Neutrophil (primary cell): ENCODE results near the gene SEC14L1.

Experiments used
- H3K27ac ChIP-seq: fragments of 200-600 bp; sonication (generic); 2 replicates; pipeline ENCODE4 v1.5.1; 2016; ENCODE audit warnings: mild to moderate bottlenecking, moderate library complexity
- H3K27me3 ChIP-seq: fragments of 200-600 bp; sonication (generic); 2 replicates; pipeline ENCODE4 v1.6.0; 2016; ENCODE audit warnings: mild to moderate bottlenecking
- H3K36me3 ChIP-seq: fragments of 200-600 bp; sonication (generic); 2 replicates; pipeline ENCODE4 v1.5.1; 2017
- H3K4me1 ChIP-seq, 2 experiments: fragments of 200-600 bp in 1 of 2; sonication (generic) in 1 of 2; 1 replicate in 1 of 2; 2 replicates in 1 of 2; pipeline versions ENCODE4 v1.5.1 to v1.6.1; 2013 to 2016; ENCODE audit warnings: low read depth in 1 of 2, low read length in 1 of 2, mild to moderate bottlenecking in 1 of 2, moderate library complexity in 1 of 2; ENCODE audit not compliant: control insufficient read depth in 1 of 2, insufficient read depth in 1 of 2
- H3K4me3 ChIP-seq, 2 experiments: fragments of 200-600 bp in 1 of 2; sonication (generic) in 1 of 2; 1 replicate in 1 of 2; 2 replicates in 1 of 2; pipeline ENCODE4 v1.5.1; 2013 to 2016; ENCODE audit warnings: low read depth in 1 of 2, low read length in 1 of 2, mild to moderate bottlenecking in 1 of 2, moderate library complexity in 1 of 2
- H3K9me3 ChIP-seq: fragments of 200-600 bp; sonication (generic); 2 replicates; pipeline ENCODE4 v1.5.1; 2016
- CTCF ChIP-seq: fragments of 200-600 bp; sonication (generic); IDR thresholded peaks from 2 replicates; pipeline ENCODE4 v1.5.1; 2016; ENCODE audit warnings: antibody characterized with exemption

Gene SEC14L1

GRCh38 chr17:77256710-77257109 is 115.9 kb downstream of the SEC14L1 start:
- Histone ChIP-seq H3K9me3 (no peaks in the 10 kb centered on the region), H3K4me1 (no peaks in the 10 kb centered on the region), H3K27ac (no peak overlapping the region), H3K27me3 (no peaks in the 10 kb centered on the region), H3K4me3 (no peak overlapping the region), H3K36me3 (no peaks in the 10 kb centered on the region)
- no peak for TF ChIP-seq CTCF

- no peaks in the 10 kb centered on the region for H3K9me3 ChIP-seq
- TF ChIP-seq CTCF: no peak
- H3K4me1 ChIP-seq: no peaks in the 10 kb centered on the region
- H3K27ac ChIP-seq: no peak overlapping the region
- H3K27me3 ChIP-seq: no peaks in the 10 kb centered on the region
- H3K4me3 ChIP-seq: no peak overlapping the region
- no peaks in the 10 kb centered on the region for H3K36me3 ChIP-seq
Measured at GRCh38 chr17:77257169-77257568, 116.4 kb downstream of the SEC14L1 start.

- Histone ChIP-seq H3K27ac (no peak overlapping the region), H3K9me3 (no peaks in the 10 kb centered on the region), H3K4me1 (no peaks in the 10 kb centered on the region), H3K27me3 (no peaks in the 10 kb centered on the region), H3K4me3 (no peak overlapping the region), H3K36me3 (no peaks in the 10 kb centered on the region)
- TF ChIP-seq CTCF: no peak
Measured at GRCh38 chr17:77257596-77258458, 117.1 kb downstream of the SEC14L1 start.

- Histone ChIP-seq H3K27ac (no peak overlapping the region), H3K4me3 (no peak overlapping the region), H3K9me3 (no peaks in the 10 kb centered on the region), H3K36me3 (no peaks in the 10 kb centered on the region), H3K4me1 (no peaks in the 10 kb centered on the region), H3K27me3 (no peaks in the 10 kb centered on the region)
- TF ChIP-seq CTCF: no peak
Measured at GRCh38 chr17:77258638-77259037, 117.9 kb downstream of the SEC14L1 start.

GRCh38 chr17:77264617-77265230 is 124.0 kb downstream of the SEC14L1 start:
- TF ChIP-seq CTCF: no peak
- Histone ChIP-seq H3K4me3 (no peak overlapping the region), H3K4me1 (no peaks in the 10 kb centered on the region), H3K27ac (no peak overlapping the region), H3K27me3 (peaks cover 20% of the 10 kb centered on the region), H3K9me3 (no peaks in the 10 kb centered on the region), H3K36me3 (no peaks in the 10 kb centered on the region)
